Stimulated activated CD4-positive, alpha-beta T cell treated with anti-CD3 and anti-CD28 coated beads, Interleukin-1b, Interleukin-23, amount 100 ng/mL, for 24 hours (primary cell): Measurements from ENCODE around the gene MPRIP.

ENCODE experiments used
- DNase-seq, 4 experiments: peaks; one replicate each; pipeline ENCODE4 v3.0.0-alpha.2; 2020; ENCODE audit warnings: low read depth in 4 of 4, low spot score in 1 of 4

MPRIP gene

GRCh38 chr17:17028878-17029535 is 13.2 kb upstream of the MPRIP start:
- DNase-seq = no peak

DNA sequence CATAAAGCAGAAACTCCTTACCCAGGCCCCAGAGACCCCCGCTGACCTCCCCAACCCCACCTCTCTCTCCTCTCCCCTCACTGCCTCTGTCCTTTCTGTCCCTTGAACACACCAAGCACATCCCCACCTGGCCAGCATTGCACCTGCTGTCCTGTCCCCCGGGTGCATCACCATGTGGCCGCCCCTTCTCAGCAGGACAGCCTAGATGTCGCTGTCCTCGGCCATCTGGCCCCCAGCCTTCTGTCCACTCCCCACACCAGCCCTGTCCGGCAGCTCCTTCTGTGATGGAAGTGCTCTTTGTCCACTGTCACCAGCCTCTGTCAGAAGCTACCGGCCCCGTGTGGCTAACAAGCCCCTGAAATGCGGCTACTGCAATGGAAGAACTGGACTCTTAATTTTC is 12.3 kb upstream of the MPRIP start:
- no peak for DNase-seq

DNA sequence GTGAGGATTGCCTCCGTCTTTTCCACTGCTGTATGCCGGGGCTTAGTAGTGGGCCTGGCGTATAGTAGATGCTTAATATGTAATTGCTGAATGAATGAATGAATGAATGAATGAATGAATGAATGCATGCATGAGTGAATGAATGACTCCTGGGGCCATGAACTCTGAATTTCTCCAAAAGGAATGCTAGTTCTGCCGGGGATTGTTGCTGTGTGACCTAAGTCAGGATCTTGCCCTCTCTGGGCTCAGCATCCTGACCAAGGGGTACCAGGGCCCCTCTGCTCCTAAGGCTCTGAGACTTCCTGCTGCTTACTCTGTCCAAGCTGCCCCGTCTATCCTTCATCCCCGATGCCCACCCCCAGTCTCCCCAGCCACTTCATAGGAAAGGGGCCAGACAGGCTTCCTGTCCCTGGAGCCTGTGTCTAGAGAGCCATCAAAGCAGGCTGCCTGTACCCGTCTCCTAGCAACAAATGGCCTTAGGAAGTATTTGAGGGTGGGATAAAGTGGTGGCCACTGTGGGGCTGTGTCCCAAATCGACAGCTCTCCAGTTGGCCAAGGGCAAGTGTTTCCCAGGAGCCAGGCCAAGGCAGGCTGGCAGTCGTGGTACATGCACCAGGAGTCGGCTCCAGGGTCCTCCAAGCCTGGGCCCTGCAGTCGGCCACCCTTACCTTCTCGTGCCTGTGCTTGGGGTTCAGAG is 11.6 kb upstream of the MPRIP start:
- DNase-seq = no peak

- no peak for DNase-seq
Observed at GRCh38 chr17:17032131-17032692, 10.0 kb upstream of the MPRIP start.

DNA sequence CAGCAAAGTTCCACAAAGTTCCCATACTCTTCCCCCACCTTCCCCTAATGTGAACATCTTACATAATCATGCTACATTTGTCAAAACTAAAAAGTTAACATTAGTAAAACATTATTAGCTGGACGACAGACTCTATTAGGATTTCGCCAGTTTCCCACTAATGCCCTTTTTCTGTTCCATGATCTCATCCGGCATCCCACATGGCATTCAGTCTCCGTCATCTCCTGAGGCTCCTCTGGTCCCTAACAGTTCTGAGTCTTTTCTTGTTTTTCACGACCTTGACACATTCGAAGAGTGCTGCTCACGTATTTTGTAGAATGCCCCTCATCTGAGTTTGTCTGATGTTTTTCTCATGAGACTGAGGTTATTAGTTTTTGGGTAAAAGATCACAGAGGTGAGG is 8.8 kb upstream of the MPRIP start:
- no peak for DNase-seq

DNA sequence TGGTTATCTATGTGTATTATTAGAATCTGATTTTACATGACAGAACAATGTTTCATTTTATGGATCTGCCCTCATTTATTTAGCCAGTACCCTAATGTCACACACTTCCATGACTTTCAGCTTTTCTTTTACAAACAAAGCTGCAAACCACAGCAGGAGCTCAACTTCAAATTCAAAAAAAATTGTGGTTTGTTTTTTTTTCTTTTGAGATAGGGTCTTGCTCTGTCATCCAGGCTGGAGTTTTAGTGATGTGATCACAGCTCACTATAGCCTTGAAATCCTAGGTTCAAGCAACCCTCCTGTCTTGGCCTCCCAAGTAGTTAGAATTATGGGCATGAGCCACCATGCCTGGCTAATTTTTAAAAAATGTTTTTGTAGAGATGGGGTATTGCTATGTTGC is 8.2 kb upstream of the MPRIP start:
- no peak for DNase-seq

GRCh38 chr17:17034496-17035075 is 7.7 kb upstream of the MPRIP start:
- DNase-seq = no peak

DNA sequence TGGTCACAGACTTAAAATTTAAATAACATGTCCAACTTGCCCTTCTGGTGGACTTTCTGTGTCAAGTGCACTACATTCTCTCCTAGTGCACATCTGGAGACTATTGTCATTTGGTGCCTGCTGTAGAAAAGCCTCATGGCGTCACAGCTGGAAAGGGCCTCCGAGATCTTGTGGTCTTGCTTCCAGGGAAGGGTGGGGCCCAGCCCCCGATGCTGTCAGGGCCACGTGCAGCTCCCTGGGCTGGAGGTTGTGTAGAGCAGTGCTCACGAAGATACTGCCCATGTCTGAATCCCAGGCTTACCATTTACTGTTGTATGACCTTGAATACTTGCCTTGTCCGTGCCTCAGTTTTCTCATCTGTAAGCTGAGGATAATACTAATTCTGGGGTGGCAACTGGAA is 6.8 kb upstream of the MPRIP start:
- DNase-seq = no peak

DNA sequence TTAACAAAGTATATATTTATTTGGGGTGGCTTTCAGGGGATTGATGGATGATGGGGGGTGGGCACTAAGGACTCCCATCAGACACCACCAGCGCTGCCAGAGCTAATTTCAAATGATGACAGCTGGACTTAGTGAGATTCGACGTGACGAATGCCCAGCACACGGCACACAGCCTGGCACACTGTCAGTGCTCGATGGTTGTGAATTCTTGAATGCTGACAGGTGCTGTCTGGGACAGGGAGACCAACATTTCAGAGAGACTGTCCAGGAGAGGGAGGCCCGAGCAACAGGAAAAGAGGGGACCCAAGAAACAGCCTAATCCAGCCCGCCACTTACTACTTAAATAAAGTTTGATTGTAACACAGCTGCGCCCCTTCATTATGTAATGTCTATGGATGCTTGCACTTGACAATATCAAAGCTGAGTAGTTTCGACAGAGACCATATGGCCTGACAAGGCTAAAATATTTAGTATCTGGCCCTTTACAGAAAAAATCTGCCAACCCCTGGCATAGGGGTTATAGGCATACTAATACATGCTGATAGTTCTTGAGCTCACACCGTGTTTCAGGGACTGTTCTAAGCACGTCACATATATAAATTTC is 6.2 kb upstream of the MPRIP start:
- no peak for DNase-seq

- no peak for DNase-seq
Observed at GRCh38 chr17:17036524-17036998, 5.7 kb upstream of the MPRIP start.

DNA sequence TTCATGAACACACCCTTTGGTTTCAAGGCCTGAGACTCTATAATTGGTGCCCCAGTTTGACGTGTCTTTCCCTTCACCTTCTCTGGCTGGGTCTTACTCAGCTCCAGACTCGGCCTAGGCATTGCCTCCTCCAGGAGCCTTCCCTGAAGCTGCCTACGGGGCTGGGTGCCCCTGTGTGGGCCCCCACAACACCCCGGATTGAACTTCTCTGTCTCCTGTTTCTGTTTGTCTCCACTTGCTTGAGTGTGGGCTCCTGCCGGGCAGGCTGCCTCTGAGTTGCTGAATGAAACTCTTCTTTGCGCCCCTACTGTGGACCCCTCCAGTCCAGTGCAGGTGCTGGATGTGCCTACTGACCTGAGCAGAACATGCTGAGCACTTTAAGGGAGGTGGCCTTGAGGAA is 2.3 kb upstream of the MPRIP start:
- no peak for DNase-seq

GRCh38 chr17:17041018-17041521 is 1.2 kb upstream of the MPRIP start:
- no peak for DNase-seq

GRCh38 chr17:17041571-17042383 is 480 bp upstream of the MPRIP start:
- peak; percentile 83 to 98 (median 94) for DNase-seq

GRCh38 chr17:17042851-17043460 is 699 bp downstream of the MPRIP start:
- no peak for DNase-seq

GRCh38 chr17:17043461-17044271 is 1.4 kb downstream of the MPRIP start:
- DNase-seq = no peak

- DNase-seq = no peak
Observed at GRCh38 chr17:17044846-17045561, 2.7 kb downstream of the MPRIP start.

- no peak for DNase-seq
Observed at GRCh38 chr17:17048106-17048505, 5.8 kb downstream of the MPRIP start.
